H9 (cell line): ENCODE data around the gene IDH2. TPM values are rescaled to one million over a fixed set of nuclear protein-coding genes. Genes with fewer than 3 reads are reported as not detected.

Source experiments
- DNase-seq: peaks from one replicate; pipeline ENCODE4 v3.0.0-alpha.2; 2017
- H2AFZ ChIP-seq: one replicate; pipeline ENCODE4 v1.6.1; 2013; ENCODE audit warnings: mild to moderate bottlenecking, low read length, control low read depth, moderate library complexity
- H2AK5ac ChIP-seq: 2 replicates; pipeline ENCODE4 v1.6.1; 2013; ENCODE audit warnings: low read length, control low read depth, mixed read lengths; ENCODE audit not compliant: insufficient read length
- H2BK120ac ChIP-seq: one replicate; pipeline ENCODE4 v1.6.1; 2013; ENCODE audit warnings: low read depth, mild to moderate bottlenecking, low read length, control low read depth, inconsistent platforms; ENCODE audit not compliant: poor library complexity, severe bottlenecking
- H2BK12ac ChIP-seq: 2 replicates; pipeline ENCODE4 v1.6.1; 2013; ENCODE audit warnings: low read length, control low read depth, mixed read lengths, low read depth; ENCODE audit not compliant: insufficient read length
- H2BK15ac ChIP-seq: 2 replicates; pipeline ENCODE4 v1.6.1; 2013; ENCODE audit warnings: low read depth, low read length, control low read depth
- H2BK20ac ChIP-seq: one replicate; pipeline ENCODE4 v1.6.1; 2013; ENCODE audit warnings: low read depth, mild to moderate bottlenecking, low read length, control low read depth, inconsistent platforms; ENCODE audit not compliant: poor library complexity, severe bottlenecking
- H2BK5ac ChIP-seq: 2 replicates; pipeline ENCODE4 v1.6.1; 2013; ENCODE audit warnings: low read length, control low read depth, mixed read lengths; ENCODE audit not compliant: insufficient read length
- H3K14ac ChIP-seq: 2 replicates; pipeline ENCODE4 v1.6.1; 2013; ENCODE audit warnings: low read length, control low read depth; ENCODE audit not compliant: insufficient read depth
- H3K18ac ChIP-seq: 2 replicates; pipeline ENCODE4 v1.6.1; 2013; ENCODE audit warnings: low read depth, mild to moderate bottlenecking, mixed read lengths, low read length, control low read depth; ENCODE audit not compliant: insufficient read length
- H3K23ac ChIP-seq: 2 replicates; pipeline ENCODE4 v1.6.1; 2013; ENCODE audit warnings: low read length, control low read depth, mixed read lengths, low read depth; ENCODE audit not compliant: insufficient read length
- H3K23me2 ChIP-seq: 2 replicates; pipeline ENCODE4 v1.6.1; 2013; ENCODE audit warnings: low read depth, mild to moderate bottlenecking, mixed read lengths, low read length, control low read depth; ENCODE audit not compliant: insufficient read length, poor library complexity, severe bottlenecking
- H3K27ac ChIP-seq: 2 replicates; pipeline ENCODE4 v1.5.1; 2013; ENCODE audit warnings: low read length, control low read depth, mixed read lengths, low read depth; ENCODE audit not compliant: insufficient read length
- H3K27me3 ChIP-seq: 2 replicates; pipeline ENCODE4 v1.6.1; 2013; ENCODE audit warnings: low read length, control low read depth, inconsistent platforms; ENCODE audit not compliant: insufficient read depth
- H3K4ac ChIP-seq: 2 replicates; pipeline ENCODE4 v1.6.1; 2013; ENCODE audit warnings: low read depth, mild to moderate bottlenecking, control low read depth, inconsistent platforms, low read length, moderate library complexity
- H3K4me1 ChIP-seq: 2 replicates; pipeline ENCODE4 v1.6.1; 2013; ENCODE audit warnings: low read length, control low read depth, inconsistent platforms; ENCODE audit not compliant: insufficient read depth
- H3K4me2 ChIP-seq: 2 replicates; pipeline ENCODE4 v1.6.1; 2013; ENCODE audit warnings: low read length, control low read depth, mixed read lengths; ENCODE audit not compliant: insufficient read length, insufficient read depth
- H3K56ac ChIP-seq: 2 replicates; pipeline ENCODE4 v1.6.1; 2013; ENCODE audit warnings: low read depth, mild to moderate bottlenecking, mixed read lengths, low read length, control low read depth; ENCODE audit not compliant: insufficient read length
- H3K79me1 ChIP-seq: 2 replicates; pipeline ENCODE4 v1.6.1; 2013; ENCODE audit warnings: low read depth, mild to moderate bottlenecking, moderate library complexity, low read length, control low read depth, inconsistent platforms; ENCODE audit not compliant: insufficient read depth, poor library complexity, severe bottlenecking
- H3K79me2 ChIP-seq: 2 replicates; pipeline ENCODE4 v1.6.1; 2013; ENCODE audit warnings: low read length, control low read depth, inconsistent platforms; ENCODE audit not compliant: insufficient read depth
- H3K9ac ChIP-seq: 2 replicates; pipeline ENCODE4 v1.6.1; 2013; ENCODE audit warnings: low read length, control low read depth, mixed read lengths; ENCODE audit not compliant: insufficient read length; ENCODE audit errors: extremely low read depth
- H3K9me3 ChIP-seq: one replicate; pipeline ENCODE4 v1.6.1; 2013; ENCODE audit warnings: low read depth, low read length, inconsistent platforms; ENCODE audit not compliant: control insufficient read depth
- H3T11ph ChIP-seq: one replicate; pipeline ENCODE4 v1.6.1; 2013; ENCODE audit warnings: mild to moderate bottlenecking, low read length, control low read depth, inconsistent platforms
- H4K20me1 ChIP-seq: one replicate; pipeline ENCODE4 v1.6.1; 2013; ENCODE audit not compliant: control insufficient read depth, insufficient read length, insufficient read depth
- H4K5ac ChIP-seq: 2 replicates; pipeline ENCODE4 v1.6.1; 2013; ENCODE audit warnings: low read depth, mild to moderate bottlenecking, mixed read lengths, low read length, control low read depth; ENCODE audit not compliant: insufficient read length
- H4K8ac ChIP-seq: replicated peaks from 2 replicates; pipeline ENCODE4 v1.6.1; 2013; ENCODE audit warnings: low read length, control low read depth, mixed read lengths, low read depth; ENCODE audit not compliant: insufficient read length
- H4K91ac ChIP-seq: 2 replicates; pipeline ENCODE4 v1.6.1; 2013; ENCODE audit warnings: low read depth, mild to moderate bottlenecking, moderate library complexity, mixed read lengths, low read length, control low read depth; ENCODE audit not compliant: insufficient read length
- H3K27ac Mint-ChIP-seq, 3 experiments: 2 replicates in 2 of 3; 3 replicates in 1 of 3; pipeline ENCODE4 v1.8.0; 2020 to 2021; ENCODE audit warnings: mixed read lengths in 3 of 3, mild to moderate bottlenecking in 1 of 3, moderate library complexity in 1 of 3
- H3K27me3 Mint-ChIP-seq: 2 replicates; pipeline ENCODE4 v1.8.0; 2021; ENCODE audit warnings: low read depth, mild to moderate bottlenecking, moderate library complexity, mixed read lengths
- H3K36me3 Mint-ChIP-seq, 3 experiments: 2 replicates in 2 of 3; 3 replicates in 1 of 3; pipeline ENCODE4 v1.8.0; 2020 to 2021; ENCODE audit warnings: low read depth in 3 of 3, mixed read lengths in 3 of 3; ENCODE audit not compliant: insufficient read depth in 1 of 3
- H3K4me1 Mint-ChIP-seq, 2 experiments: 2 replicates each; pipeline ENCODE4 v1.8.0; 2020; ENCODE audit warnings: mixed read lengths in 2 of 2
- H3K4me3 Mint-ChIP-seq, 2 experiments: 2 replicates in 1 of 2; 3 replicates in 1 of 2; pipeline ENCODE4 v1.8.0; 2020 to 2021; ENCODE audit warnings: mild to moderate bottlenecking in 2 of 2, mixed read lengths in 2 of 2, moderate library complexity in 1 of 2
- H3K9me3 Mint-ChIP-seq, 2 experiments: 2 replicates in 1 of 2; 3 replicates in 1 of 2; pipeline ENCODE4 v1.8.0; 2020; ENCODE audit warnings: mild to moderate bottlenecking in 2 of 2, mixed read lengths in 2 of 2, moderate library complexity in 1 of 2
- CTCF ChIP-seq: fragments of 200-600 bp; sonication (generic); conservative IDR thresholded peaks from 3 replicates; pipeline ENCODE4 v1.8.0; 2021; ENCODE audit warnings: antibody characterized with exemption, mild to moderate bottlenecking
- WGBS: extraction: QIAGEN DNeasy Blood & Tissue Kit; methylation state at CpG from one replicate; pipeline ENCODE4 v1.1.7; 2013; ENCODE audit warnings: missing lambda C conversion rate, low lambda C conversion rate, mixed read lengths; ENCODE audit not compliant: insufficient read length; ENCODE audit errors: extremely low coverage; 5-methylcytosine and 5-hydroxymethylcytosine counted together
- total RNA-seq: library from RNA; stranded (reverse); gene quantifications from 2 replicates; pipeline ENCODE4 v1.2.1, GENCODE V29; 2021

The IDH2 gene
- total RNA-seq, 1 experiment from 2014 or later: 57.7 TPM

DNA sequence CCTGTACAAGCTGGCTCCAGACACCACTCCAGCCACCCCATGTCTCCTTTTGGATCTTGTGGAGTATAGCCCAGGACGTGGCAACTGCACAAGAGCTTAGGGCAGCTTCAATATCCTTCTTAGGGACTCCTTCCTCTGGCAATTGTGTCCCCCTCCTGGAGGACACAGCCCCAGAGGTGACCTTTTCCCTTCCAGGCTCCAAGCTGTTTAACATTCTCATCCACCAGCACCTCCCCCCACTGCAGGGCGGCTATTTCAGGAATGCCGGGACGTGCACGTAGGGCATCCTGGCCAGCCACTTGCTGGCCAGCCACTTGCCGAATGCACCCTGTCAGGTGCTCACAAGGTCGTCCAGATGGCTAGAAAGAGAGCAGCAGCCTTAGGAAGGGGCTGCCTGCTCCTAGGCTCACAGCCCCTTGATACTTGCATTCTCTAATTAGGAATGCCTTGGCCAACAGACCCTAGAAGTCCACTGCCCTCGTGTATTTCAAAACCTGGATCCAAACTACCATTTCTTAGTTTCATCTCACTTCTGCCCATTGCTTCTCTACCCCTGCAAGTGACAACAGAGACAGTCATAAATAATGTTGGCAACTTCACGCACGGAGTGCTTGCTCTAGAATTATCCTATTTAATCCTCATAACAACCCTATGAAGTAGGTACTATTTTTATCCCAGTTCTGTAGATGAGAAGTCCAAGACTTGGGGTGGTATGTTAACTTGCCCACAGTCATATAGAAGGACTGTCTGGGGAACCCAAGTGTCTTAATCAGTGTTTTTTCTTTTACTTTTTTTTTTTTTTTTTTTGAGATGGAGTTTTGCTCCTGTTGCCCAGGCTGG lies 24.5 kb upstream of the IDH2 start:
- Histone ChIP-seq H3K79me1 (no peaks in the 10 kb centered on the region), H3K18ac (peak overlapping the region; percentile 0), H2BK12ac (no peak overlapping the region), H3K23ac (no peak overlapping the region), H3T11ph (no peak overlapping the region), H2BK120ac (no peak overlapping the region), H2BK5ac (no peak overlapping the region), H3K4me1 (peaks cover 6% of the 10 kb centered on the region; the same call in 1 of the 2 replicates), H3K56ac (no peak overlapping the region), H3K23me2 (no peaks in the 10 kb centered on the region), H3K4ac (no peak overlapping the region), H3K14ac (no peak overlapping the region), H3K4me2 (peak overlapping the region; percentile 1), H4K91ac (no peak overlapping the region), H3K27me3 (no peaks in the 10 kb centered on the region), H4K5ac (no peak overlapping the region), H3K9ac (no peak overlapping the region), H4K8ac (no peak overlapping the region), H2AFZ (peak overlapping the region; percentile 16), H2BK15ac (no peak overlapping the region), H3K9me3 (no peaks in the 10 kb centered on the region), H2AK5ac (no peak overlapping the region), H4K20me1 (no peaks in the 10 kb centered on the region), H3K27ac (no peak overlapping the region), H2BK20ac (no peak overlapping the region), H3K79me2 (no peaks in the 10 kb centered on the region)
- Mint-ChIP-seq H3K36me3 (no peaks in the 10 kb centered on the region), H3K9me3 (no peaks in the 10 kb centered on the region), H3K27ac (peak overlapping the region in 1 of 3 experiments; percentile 8; a peak in 2 of 7 replicates), H3K4me1 (peaks cover 11 to 14% of the 10 kb centered on the region in 2 experiments), H3K27me3 (peaks cover 4% of the 10 kb centered on the region), H3K4me3 (no peak overlapping the region)
- peak; percentile 93 for DNase-seq
- no CpG with 5 or more reads among the region's 10 CpGs for WGBS
- TF ChIP-seq CTCF: no peak
